ENCODE measurements around the gene ENTPD2.

DNA sequence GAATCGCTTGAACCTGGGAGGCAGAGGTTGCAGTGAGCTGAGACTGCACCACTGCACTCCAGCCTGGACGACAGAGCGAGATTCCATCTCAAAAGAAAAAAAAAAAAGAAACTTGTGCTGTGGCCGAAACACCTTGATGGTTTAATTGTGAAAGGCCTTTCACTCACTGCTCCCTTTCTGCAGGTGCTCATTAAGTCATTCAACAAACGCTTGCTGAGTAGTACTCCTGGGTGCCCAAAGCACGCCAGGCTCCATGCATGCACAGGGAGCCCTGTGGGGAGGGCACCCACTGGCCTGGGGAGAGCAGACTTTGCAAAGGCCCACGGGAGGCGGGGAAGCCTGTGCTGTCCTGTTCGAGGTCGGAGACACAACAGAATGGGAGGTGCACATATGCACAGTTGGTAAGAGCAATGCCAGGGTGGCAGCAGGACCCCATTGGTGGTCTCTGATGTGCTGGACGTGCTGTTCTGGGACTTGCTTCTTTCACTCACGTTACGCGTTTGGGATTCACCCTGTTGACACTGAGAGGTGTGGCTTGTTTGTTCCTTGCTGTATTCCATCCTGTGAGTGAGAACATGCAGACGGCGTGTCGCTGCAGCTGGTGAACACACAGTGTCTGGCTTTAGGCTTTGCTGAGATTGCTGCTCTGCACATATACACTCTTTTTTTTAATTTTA is 3.0 kb upstream of the ENTPD2 start:
- TF ChIP-seq POLR2A (IDR thresholded peaks at IDR 0.05) = no peak
- TF ChIP-seq, protein P1, sequence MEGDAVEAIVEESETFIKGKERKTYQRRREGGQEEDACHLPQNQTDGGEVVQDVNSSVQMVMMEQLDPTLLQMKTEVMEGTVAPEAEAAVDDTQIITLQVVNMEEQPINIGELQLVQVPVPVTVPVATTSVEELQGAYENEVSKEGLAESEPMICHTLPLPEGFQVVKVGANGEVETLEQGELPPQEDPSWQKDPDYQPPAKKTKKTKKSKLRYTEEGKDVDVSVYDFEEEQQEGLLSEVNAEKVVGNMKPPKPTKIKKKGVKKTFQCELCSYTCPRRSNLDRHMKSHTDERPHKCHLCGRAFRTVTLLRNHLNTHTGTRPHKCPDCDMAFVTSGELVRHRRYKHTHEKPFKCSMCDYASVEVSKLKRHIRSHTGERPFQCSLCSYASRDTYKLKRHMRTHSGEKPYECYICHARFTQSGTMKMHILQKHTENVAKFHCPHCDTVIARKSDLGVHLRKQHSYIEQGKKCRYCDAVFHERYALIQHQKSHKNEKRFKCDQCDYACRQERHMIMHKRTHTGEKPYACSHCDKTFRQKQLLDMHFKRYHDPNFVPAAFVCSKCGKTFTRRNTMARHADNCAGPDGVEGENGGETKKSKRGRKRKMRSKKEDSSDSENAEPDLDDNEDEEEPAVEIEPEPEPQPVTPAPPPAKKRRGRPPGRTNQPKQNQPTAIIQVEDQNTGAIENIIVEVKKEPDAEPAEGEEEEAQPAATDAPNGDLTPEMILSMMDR (IDR thresholded peaks at IDR 0.05) = no peak
